Measurements from ENCODE around the gene ALOX15.
"Not testable (repeated sequence)": the region's sequence is repeated elsewhere in the genome, so short reads cannot be mapped to it uniquely, and the experiment has no call there.

ALOX15 gene

DNA sequence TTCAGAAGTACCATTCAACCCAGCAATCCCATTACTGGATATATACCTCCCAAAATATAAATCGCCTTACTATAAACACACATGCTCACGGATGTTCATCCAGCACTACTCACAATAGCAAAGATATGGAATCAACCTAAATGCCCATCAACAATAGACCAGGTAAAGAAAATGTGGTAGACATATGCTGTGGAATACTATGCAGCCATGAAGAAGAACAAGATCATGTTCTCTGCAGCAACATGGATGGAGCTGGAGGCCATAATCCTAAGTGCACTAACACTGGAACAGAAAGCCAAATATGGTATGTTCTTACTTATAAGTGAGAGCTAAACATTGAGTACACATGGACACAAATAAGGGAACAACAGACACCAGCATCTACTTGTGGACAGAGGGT lies 7.8 kb downstream of the ALOX15 start:
- TF ChIP-seq, protein P1, sequence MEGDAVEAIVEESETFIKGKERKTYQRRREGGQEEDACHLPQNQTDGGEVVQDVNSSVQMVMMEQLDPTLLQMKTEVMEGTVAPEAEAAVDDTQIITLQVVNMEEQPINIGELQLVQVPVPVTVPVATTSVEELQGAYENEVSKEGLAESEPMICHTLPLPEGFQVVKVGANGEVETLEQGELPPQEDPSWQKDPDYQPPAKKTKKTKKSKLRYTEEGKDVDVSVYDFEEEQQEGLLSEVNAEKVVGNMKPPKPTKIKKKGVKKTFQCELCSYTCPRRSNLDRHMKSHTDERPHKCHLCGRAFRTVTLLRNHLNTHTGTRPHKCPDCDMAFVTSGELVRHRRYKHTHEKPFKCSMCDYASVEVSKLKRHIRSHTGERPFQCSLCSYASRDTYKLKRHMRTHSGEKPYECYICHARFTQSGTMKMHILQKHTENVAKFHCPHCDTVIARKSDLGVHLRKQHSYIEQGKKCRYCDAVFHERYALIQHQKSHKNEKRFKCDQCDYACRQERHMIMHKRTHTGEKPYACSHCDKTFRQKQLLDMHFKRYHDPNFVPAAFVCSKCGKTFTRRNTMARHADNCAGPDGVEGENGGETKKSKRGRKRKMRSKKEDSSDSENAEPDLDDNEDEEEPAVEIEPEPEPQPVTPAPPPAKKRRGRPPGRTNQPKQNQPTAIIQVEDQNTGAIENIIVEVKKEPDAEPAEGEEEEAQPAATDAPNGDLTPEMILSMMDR (IDR thresholded peaks at IDR 0.05; ENCODE audit: extremely low read depth, missing control alignments), result no peak
- no peak for DNase-seq (ENCODE audit: low spot score)

DNA sequence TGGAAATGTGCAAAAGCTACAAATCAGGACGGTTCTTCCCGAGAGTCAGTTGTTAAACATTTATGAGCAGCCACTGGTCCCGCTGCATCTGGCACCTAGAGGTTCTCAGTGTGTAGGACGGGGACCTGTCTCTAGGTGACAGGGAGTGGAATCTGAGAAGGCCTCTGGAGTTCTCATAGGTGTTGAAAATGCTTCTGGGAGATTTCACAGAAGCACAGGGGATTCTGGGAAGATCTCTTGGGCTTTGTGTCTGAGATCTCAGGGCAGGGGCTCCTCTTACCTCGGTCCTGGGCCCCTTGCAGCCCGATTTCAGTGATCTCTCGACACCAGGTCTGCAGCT lies 8.9 kb downstream of the ALOX15 start:
- DNase-seq (ENCODE audit: low spot score), result no peak
- TF ChIP-seq, protein P1 (IDR thresholded peaks at IDR 0.05; ENCODE audit: extremely low read depth, missing control alignments), result no peak

DNA sequence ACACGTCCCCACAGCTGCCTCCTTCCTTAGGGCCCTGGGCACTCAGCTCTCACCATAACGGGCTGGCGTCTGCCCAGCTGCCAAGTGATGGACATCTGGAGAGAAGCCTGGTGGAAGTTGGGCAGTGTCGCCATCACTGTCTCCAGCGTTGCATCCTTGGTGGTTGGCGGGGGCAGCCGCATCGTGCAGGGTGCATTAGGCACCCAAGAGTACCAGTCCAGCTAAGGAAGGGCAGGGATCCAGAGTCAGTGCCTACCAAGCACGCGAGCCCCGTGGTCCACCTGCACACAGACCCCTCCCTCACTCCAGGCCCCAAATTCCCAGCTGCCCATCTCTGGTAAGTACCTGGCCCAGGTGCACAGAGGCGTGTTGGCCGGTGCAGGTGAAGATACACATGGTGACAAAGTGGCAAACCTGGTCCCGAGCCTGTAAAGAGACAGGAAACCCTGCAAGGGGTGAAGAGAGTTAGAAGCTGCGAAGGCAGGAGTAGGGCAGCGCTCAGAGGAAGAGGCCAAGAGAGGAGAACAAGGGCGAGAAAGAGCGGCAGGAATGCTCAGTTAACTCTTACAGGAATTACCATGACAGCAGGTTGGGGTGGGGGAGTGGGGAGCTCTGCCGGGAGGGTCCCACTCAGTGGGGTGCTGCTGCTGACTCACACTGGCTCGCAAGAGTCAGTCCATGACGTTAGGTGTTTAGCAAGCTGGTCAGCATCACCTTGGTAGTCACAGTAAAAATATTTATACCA lies 9.5 kb downstream of the ALOX15 start:
- TF ChIP-seq, protein P1 (IDR thresholded peaks at IDR 0.05; ENCODE audit: extremely low read depth, missing control alignments), result no peak
- no peak for DNase-seq (ENCODE audit: low spot score)

DNA sequence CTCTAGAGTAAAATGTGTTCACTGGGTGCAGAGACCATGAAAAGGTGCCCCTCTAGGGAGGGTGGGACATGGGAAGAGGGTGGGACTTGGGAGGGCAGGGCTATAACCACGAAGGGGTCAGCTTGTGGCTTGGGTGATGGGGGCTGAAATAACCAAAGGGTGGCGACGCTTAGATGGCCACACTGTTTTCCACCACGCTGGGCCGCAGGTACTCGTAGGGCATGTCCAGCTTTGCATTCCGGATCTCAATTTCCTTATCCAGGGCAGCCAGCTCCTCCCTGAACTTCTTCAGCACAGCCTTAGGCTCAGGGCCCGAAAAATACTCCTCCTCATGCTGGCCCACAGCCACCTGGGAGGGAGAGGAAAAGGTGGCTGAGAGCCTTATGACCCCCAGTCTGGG lies 10.0 kb downstream of the ALOX15 start:
- TF ChIP-seq, protein P1 (IDR thresholded peaks at IDR 0.05; ENCODE audit: extremely low read depth, missing control alignments), result no peak
- DNase-seq (ENCODE audit: low spot score), result no peak

DNA sequence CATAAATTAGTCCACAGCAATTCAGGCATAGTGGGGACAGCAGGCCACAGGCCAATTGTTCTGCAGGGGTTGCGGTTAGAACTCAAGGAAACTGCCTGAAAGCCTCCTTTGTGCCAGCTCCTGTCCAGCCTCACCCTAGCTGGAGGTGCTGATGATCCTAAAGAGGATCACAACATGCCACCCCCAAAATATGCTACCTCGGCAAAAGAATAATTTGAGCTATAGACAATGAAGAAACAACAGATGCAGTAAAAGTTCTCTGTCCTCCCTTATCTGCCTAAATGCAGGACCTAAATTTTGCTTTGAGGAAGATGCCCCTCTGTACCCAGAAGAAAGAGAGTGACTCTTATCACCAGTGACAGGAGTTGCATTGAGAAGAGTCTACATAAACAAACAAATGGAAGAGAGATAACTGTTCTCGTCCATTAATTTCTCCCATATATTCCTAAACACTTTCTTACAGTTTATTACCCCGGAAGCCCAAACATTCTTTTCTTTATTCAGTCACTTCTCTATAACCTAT lies 14.7 kb downstream of the ALOX15 start:
- TF ChIP-seq, protein P1 (IDR thresholded peaks at IDR 0.05; ENCODE audit: extremely low read depth, missing control alignments), result no peak
- DNase-seq (ENCODE audit: low spot score), result no peak

DNA sequence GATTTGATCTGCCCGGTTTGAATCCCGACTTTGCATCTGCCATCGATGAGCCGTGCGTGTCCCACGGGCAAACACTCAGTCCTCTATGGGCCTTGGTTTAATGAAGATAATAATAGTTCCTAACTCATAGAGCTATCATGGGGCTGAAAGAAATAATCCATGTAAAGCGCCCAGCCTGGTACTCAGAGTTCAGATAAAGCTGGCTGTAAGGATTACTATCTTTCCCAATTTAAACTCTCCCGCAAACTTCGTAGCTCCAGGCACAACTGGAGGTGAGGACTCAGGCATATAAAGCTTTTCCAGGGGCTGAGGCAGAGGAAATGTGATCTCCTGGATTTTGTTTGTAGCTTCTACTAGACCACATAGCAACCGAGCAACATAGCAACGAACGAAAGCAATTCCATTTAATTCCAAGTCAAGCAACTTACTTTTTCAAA lies 16.3 kb downstream of the ALOX15 start:
- TF ChIP-seq, protein P1 (IDR thresholded peaks at IDR 0.05; ENCODE audit: extremely low read depth, missing control alignments), result no peak
- no peak for DNase-seq (ENCODE audit: low spot score)

DNA sequence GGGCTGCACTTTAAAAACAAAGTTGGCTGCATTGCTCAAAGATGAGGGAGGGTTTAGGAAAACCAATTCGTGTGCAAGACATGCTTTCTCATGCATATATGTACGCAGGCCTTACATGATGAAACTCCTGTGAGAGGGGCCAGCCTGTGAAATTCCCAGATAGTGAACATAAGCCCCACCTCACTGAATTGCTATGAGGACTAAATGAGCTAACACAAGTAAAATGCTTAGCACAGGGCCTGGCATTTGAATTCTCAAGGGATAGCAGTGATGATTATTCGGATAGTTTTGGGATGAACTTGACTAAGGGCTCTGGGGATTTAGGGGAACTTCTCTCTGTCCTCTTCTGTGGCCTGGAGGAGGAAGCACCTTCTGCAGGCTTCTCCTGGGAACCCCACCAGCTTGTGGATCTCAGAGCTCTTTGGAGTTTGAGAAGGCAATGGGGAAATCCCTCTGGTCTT lies 17.0 kb downstream of the ALOX15 start:
- not testable (repeated sequence) for DNase-seq (ENCODE audit: low spot score)

DNA sequence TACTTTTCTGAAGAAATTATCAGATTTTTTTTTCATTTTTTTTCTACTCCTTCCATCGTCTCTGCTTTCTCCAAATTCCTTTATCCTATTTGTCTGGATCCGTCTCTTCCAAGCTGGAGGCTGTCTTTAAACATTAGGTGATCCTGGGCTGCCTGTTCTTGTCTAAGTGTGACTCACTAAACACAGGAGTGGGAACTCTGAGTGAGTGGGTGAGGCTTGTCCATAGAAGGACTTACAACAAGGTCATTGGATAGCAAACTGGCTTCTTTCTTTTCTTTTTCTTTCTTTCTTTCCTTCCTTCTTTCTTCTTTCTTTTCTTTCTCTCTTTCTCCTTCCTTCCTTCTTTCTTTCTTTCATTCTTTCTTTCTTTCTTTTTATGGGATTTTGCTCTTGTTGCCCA lies 18.2 kb downstream of the ALOX15 start:
- no peak for DNase-seq (ENCODE audit: low spot score)
- TF ChIP-seq, protein P1 (IDR thresholded peaks at IDR 0.05; ENCODE audit: extremely low read depth, missing control alignments), result no peak

Data from GM20000 (cell line).